Type B pancreatic cell (in vitro differentiated cells): ENCODE measurements around the gene CLTC. TPM values are rescaled to one million over a fixed set of nuclear protein-coding genes. Genes with fewer than 3 reads are reported as not detected.

Experiments
- DNase-seq: peaks from one replicate; pipeline ENCODE4 v3.0.0; 2021; ENCODE audit warnings: mixed read lengths; ENCODE audit not compliant: unreplicated experiment; ENCODE audit errors: extremely low spot score
- H3K27ac Mint-ChIP-seq: 2 replicates; pipeline ENCODE4 v1.8.0; 2021; ENCODE audit warnings: mild to moderate bottlenecking, mixed read lengths
- H3K27me3 Mint-ChIP-seq: 2 replicates; pipeline ENCODE4 v1.8.0; 2021; ENCODE audit warnings: mixed read lengths
- H3K36me3 Mint-ChIP-seq: 2 replicates; pipeline ENCODE4 v1.8.0; 2021; ENCODE audit warnings: mixed read lengths
- H3K4me1 Mint-ChIP-seq: one replicate; pipeline ENCODE4 v1.8.0; 2021; ENCODE audit warnings: mixed read lengths; ENCODE audit not compliant: unreplicated experiment
- H3K4me3 Mint-ChIP-seq: 2 replicates; pipeline ENCODE4 v1.8.0; 2021; ENCODE audit warnings: mild to moderate bottlenecking, mixed read lengths
- H3K9me3 Mint-ChIP-seq: 2 replicates; pipeline ENCODE4 v1.8.0; 2021; ENCODE audit warnings: mixed read lengths
- total RNA-seq: library from RNA; stranded (reverse); gene quantifications from 2 replicates; pipeline ENCODE4 v1.2.1, GENCODE V29; 2021; ENCODE audit warnings: low replicate concordance
- TF ChIP-seq, protein P1 (sequence below): fragments of 200-600 bp; sonication (generic); conservative IDR thresholded peaks from 2 replicates; pipeline ENCODE4 v1.5.0; 2021; ENCODE audit warnings: antibody characterized with exemption, mild to moderate bottlenecking

CLTC gene
- total RNA-seq, 1 donor from 2014 or later: 209 TPM

DNA sequence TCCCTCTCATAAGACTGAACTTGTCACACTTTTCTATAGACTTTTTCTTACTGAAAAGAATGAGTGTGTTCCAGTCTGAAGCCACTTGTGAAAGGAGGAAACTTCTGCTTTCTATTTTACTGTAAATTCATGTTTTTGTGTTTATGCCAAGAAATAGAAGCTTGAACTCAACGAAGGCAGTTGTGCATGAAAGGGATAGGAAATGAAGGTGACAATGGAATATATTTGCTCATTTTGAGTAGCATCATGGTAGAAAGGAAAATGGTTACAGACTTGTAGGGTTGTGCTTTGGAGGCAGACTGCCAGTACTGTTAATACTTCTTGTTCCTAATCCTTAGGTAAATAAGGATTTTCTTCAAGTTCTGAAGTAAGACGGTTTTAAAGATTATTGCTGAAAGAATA is 8.1 kb downstream of the CLTC start:
- H3K4me3 Mint-ChIP-seq: no peak overlapping the region
- TF ChIP-seq, protein P1, sequence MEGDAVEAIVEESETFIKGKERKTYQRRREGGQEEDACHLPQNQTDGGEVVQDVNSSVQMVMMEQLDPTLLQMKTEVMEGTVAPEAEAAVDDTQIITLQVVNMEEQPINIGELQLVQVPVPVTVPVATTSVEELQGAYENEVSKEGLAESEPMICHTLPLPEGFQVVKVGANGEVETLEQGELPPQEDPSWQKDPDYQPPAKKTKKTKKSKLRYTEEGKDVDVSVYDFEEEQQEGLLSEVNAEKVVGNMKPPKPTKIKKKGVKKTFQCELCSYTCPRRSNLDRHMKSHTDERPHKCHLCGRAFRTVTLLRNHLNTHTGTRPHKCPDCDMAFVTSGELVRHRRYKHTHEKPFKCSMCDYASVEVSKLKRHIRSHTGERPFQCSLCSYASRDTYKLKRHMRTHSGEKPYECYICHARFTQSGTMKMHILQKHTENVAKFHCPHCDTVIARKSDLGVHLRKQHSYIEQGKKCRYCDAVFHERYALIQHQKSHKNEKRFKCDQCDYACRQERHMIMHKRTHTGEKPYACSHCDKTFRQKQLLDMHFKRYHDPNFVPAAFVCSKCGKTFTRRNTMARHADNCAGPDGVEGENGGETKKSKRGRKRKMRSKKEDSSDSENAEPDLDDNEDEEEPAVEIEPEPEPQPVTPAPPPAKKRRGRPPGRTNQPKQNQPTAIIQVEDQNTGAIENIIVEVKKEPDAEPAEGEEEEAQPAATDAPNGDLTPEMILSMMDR: no peak
- H3K36me3 Mint-ChIP-seq: peaks cover 18% of the 10 kb centered on the region
- no peak for DNase-seq
- H3K27me3 Mint-ChIP-seq: no peaks in the 10 kb centered on the region
- H3K4me1 Mint-ChIP-seq: peaks cover 18% of the 10 kb centered on the region
- no peak overlapping the region for H3K27ac Mint-ChIP-seq
- H3K9me3 Mint-ChIP-seq: no peaks in the 10 kb centered on the region

DNA sequence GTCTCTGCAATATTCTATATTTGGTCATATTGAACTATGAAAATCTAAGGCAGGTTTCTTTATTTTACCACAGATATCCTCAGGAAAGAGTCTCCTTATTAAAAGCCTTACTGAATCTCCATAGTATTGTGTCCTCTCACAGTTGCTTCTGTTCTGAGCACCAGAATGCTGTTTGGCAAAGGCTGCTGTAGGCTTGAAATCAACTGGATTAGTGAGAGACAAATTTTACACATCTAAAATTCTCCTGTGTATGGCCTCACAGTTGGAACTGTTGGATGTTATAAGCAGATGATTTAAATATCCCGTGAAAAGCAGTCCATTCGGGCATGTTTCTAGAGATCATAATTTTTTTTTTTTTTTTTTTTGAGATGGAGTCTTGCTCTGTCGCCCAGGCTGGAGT is 9.5 kb downstream of the CLTC start:
- no peak for DNase-seq
- Mint-ChIP-seq H3K4me1 (peaks cover 11% of the 10 kb centered on the region), H3K27me3 (no peaks in the 10 kb centered on the region), H3K4me3 (no peak overlapping the region), H3K36me3 (peaks cover 13% of the 10 kb centered on the region), H3K9me3 (no peaks in the 10 kb centered on the region), H3K27ac (peak overlapping the region; percentile 16)
- TF ChIP-seq, protein P1: no peak

- no peaks in the 10 kb centered on the region for H3K9me3 Mint-ChIP-seq
- TF ChIP-seq, protein P1: no peak
- H3K36me3 Mint-ChIP-seq: peaks cover 10% of the 10 kb centered on the region
- no peaks in the 10 kb centered on the region for H3K27me3 Mint-ChIP-seq
- H3K4me3 Mint-ChIP-seq: no peak overlapping the region
- no peak for DNase-seq
- H3K4me1 Mint-ChIP-seq: peaks cover 20% of the 10 kb centered on the region
- no peak overlapping the region for H3K27ac Mint-ChIP-seq
Measured at GRCh38 chr17:59631276-59631675, 11.6 kb downstream of the CLTC start.

GRCh38 chr17:59632398-59632797 is 12.7 kb downstream of the CLTC start:
- H3K27ac Mint-ChIP-seq: no peak overlapping the region
- no peaks in the 10 kb centered on the region for H3K27me3 Mint-ChIP-seq
- H3K4me3 Mint-ChIP-seq: no peak overlapping the region
- H3K4me1 Mint-ChIP-seq: peaks cover 20% of the 10 kb centered on the region
- no peaks in the 10 kb centered on the region for H3K9me3 Mint-ChIP-seq
- TF ChIP-seq, protein P1: no peak
- peaks cover 10% of the 10 kb centered on the region for H3K36me3 Mint-ChIP-seq
- DNase-seq: no peak

GRCh38 chr17:59633658-59634359 is 14.1 kb downstream of the CLTC start:
- Mint-ChIP-seq H3K36me3 (peaks cover 13% of the 10 kb centered on the region), H3K4me1 (peaks cover 20% of the 10 kb centered on the region), H3K9me3 (no peaks in the 10 kb centered on the region), H3K27me3 (no peaks in the 10 kb centered on the region), H3K27ac (peak overlapping the region; percentile 43), H3K4me3 (no peak overlapping the region)
- no peak for DNase-seq
- TF ChIP-seq, protein P1: no peak
